Measurements from ENCODE around the gene ECE2. TPM values are rescaled to one million over a fixed set of nuclear protein-coding genes. Genes with fewer than 3 reads are reported as not detected.

Gene ECE2
- total and polyA plus RNA-seq, 2 experiments from 2014 or later, result not detected

DNA sequence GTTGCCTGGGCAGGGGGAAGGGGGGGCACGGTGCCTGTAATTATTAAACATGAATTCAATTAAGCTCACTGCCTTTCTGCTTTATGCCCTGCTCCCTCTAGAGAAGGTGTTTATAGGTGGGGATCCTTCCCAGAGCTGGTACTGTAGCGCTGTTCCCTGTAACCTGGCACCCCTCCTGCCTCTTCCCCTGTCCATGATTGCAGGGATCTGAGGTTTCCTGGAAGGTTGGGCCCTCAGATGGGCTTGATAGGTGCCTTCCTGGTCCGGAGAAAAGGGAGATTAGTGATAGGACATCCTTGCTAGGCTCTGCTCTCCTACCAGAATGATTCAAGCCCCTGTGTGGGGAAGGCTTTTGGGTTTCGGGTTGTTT, 59.5 kb downstream of the ECE2 start:
- peaks cover 37% of the 10 kb centered on the region for H3K36me3 ChIP-seq (ENCODE audit: low read depth)
- in situ Hi-C loops (cut with MboI), result no loop called here
- no peak overlapping the region for H3K4me2 ChIP-seq (ENCODE audit: unreplicated experiment)
- peaks cover 69% of the 10 kb centered on the region for H3K4me1 ChIP-seq (ENCODE audit: insufficient read depth)
- TF ChIP-seq EZH2 (IDR thresholded peaks at IDR 0.05; ENCODE audit: insufficient read depth, poor library complexity, severe bottlenecking) (no peak), EZH2phosphoT487 (IDR thresholded peaks at IDR 0.05; ENCODE audit: insufficient read depth, low read depth) (no peak)
- H3K27ac ChIP-seq, result peak overlapping the region; percentile 94
- H3F3A ChIP-seq (ENCODE audit: insufficient read depth), result peaks cover 65% of the 10 kb centered on the region
- H2AFZ ChIP-seq, result no peak overlapping the region
- no peaks in the 10 kb centered on the region for H3K27me3 ChIP-seq (replicated peaks; ENCODE audit: insufficient read depth)
- no peaks in the 10 kb centered on the region for H3K9me3 ChIP-seq (ENCODE audit: low read depth)
- H3K79me2 ChIP-seq (ENCODE audit: insufficient read depth), result peaks cover 69% of the 10 kb centered on the region
- H3K4me3 ChIP-seq, result peak overlapping the region; percentile 72; the same call in 1 of the 2 replicates
- H4K20me1 ChIP-seq (ENCODE audit: insufficient read depth), result peaks cover 8% of the 10 kb centered on the region; the same call in 1 of the 2 replicates
- no peaks in the 10 kb centered on the region for H3K9me2 ChIP-seq (ENCODE audit: insufficient read depth)
- peak; percentile 42 for DNase-seq
- WGBS, 2 experiments (ENCODE audit: low coverage in 1 of 2, low lambda C conversion rate in 2 of 2, missing lambda C conversion rate in 2 of 2), result 48 to 50% methylated on average over 4 of the region's 4 CpGs
- H3K9ac ChIP-seq, result peak overlapping the region; percentile 88

DNA sequence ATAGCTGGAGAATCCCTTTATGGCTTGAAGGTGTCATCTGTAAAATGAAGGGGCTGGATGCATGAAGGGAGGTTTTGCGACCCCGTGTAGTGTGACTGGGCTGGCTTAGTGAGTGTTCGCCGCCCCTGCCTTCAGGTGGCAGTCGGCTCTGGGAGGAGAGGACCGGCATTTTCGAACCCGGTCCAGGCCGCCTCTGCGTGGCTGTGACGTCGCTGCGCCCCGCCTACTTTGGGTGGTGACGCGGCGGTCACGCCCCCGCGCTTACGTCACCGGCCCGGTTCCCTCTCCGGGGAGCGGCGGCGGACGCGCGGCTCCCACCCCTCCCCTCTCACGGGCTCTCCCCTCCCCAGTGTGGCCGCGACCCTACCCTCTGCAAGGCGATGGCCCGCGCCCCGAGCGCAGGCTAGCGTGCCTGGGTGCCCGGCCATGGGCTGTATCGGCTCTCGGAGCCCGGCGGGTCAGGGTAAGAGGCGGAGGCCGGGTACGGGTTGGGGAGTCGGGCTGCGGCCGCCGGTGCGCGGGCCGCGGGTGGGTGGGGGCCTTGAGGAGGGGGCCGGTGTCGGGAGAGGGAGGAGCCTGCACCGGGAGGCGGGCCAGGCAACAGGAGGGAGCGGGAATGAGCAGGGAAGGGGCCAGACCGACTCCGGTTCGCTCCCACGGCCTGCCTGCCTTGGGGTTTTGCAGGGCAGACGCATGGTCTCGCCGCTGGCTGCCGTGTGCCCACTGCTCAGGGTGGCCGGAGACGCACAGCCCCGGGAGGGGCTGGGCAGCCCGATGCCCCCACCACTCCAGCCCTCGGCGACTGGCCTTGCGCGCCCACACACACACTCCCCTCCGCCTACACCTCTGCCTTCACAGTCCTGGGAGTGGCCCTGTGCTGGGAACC, 60.1 kb downstream of the ECE2 start:
- H4K20me1 ChIP-seq (ENCODE audit: insufficient read depth), result peaks cover 8% of the 10 kb centered on the region; the same call in 1 of the 2 replicates
- H3K4me1 ChIP-seq (ENCODE audit: insufficient read depth), result peaks cover 76% of the 10 kb centered on the region
- H3K27me3 ChIP-seq (replicated peaks; ENCODE audit: insufficient read depth), result no peaks in the 10 kb centered on the region
- peak overlapping the region; percentile 94 for H3K27ac ChIP-seq
- peaks cover 72% of the 10 kb centered on the region for H3K79me2 ChIP-seq (ENCODE audit: insufficient read depth)
- in situ Hi-C loops (cut with MboI), result no loop called here
- 2 to 3% methylated on average over 30 to 51 of the region's 77 CpGs for WGBS, 2 experiments (ENCODE audit: low coverage in 1 of 2, low lambda C conversion rate in 2 of 2, missing lambda C conversion rate in 2 of 2)
- H3K36me3 ChIP-seq (ENCODE audit: low read depth), result peaks cover 33% of the 10 kb centered on the region
- no peak overlapping the region for H2AFZ ChIP-seq
- TF ChIP-seq EZH2phosphoT487 (IDR thresholded peaks at IDR 0.05; ENCODE audit: insufficient read depth, low read depth) (no peak), EZH2 (IDR thresholded peaks at IDR 0.05; ENCODE audit: insufficient read depth, poor library complexity, severe bottlenecking) (no peak)
- DNase-seq, result peak; percentile 89
- H3F3A ChIP-seq (ENCODE audit: insufficient read depth), result peaks cover 67% of the 10 kb centered on the region
- H3K9ac ChIP-seq, result peak overlapping the region; percentile 88
- H3K9me3 ChIP-seq (ENCODE audit: low read depth), result no peaks in the 10 kb centered on the region
- peak overlapping the region; percentile 72 for H3K4me3 ChIP-seq
- peak overlapping the region; percentile 82 for H3K4me2 ChIP-seq (ENCODE audit: unreplicated experiment)
- no peaks in the 10 kb centered on the region for H3K9me2 ChIP-seq (ENCODE audit: insufficient read depth)

DNA sequence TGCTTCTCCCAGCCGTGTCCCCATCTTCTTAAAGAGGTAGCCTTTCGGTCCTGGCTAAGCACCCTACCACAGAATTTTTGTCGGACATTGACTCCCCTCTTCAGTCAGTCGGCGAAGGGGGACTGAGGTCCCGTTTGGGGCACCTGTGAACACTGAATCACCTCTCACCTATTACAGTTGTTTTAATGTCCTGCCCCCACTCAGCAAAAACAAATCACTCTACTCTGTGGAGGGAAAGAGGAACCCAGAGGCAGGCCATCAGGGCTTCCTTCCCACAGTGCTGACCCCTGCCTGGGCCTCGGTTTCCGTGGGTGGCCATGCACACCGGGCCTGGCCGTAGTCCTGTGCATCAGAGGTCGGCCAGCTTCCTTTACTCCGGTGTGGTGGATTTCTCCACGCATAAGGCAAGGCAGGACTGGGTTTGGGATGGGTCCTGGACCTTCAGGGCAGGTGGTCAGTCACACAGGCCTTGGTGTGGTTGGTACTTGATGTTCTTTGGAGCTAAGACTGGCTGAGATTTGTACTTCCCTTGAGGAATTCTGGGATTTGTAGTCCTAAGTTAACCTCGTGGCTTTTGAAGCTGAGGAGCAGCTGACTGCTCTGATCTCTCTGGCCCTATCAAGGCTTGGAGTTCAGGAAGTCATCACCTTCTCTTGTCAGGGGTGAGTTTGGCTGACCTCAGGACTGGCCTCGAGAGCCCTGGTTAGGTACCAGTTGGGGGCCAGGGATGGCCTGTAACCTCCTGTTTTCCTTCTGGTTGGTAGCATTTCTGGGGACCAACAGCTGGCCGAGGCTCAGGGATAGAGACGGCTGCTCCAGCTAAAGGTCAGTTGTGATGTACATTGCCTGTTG, 61.0 kb downstream of the ECE2 start:
- H4K20me1 ChIP-seq (ENCODE audit: insufficient read depth), result peaks cover 5% of the 10 kb centered on the region; the same call in 1 of the 2 replicates
- H3K36me3 ChIP-seq (ENCODE audit: low read depth), result peaks cover 26% of the 10 kb centered on the region
- peak overlapping the region; percentile 72 for H3K4me3 ChIP-seq
- no peaks in the 10 kb centered on the region for H3K9me3 ChIP-seq (ENCODE audit: low read depth)
- H3K79me2 ChIP-seq (ENCODE audit: insufficient read depth), result peaks cover 64% of the 10 kb centered on the region
- H3F3A ChIP-seq (ENCODE audit: insufficient read depth), result peaks cover 59% of the 10 kb centered on the region
- H3K9me2 ChIP-seq (ENCODE audit: insufficient read depth), result no peaks in the 10 kb centered on the region
- peaks cover 73% of the 10 kb centered on the region for H3K4me1 ChIP-seq (ENCODE audit: insufficient read depth)
- H2AFZ ChIP-seq, result peak overlapping the region; percentile 8; the same call in 1 of the 2 replicates
- peak; percentile 78 for DNase-seq
- WGBS, 2 experiments (ENCODE audit: low coverage in 1 of 2, low lambda C conversion rate in 2 of 2, missing lambda C conversion rate in 2 of 2), result 6 to 10% methylated on average over 17 of the region's 17 CpGs
- no peaks in the 10 kb centered on the region for H3K27me3 ChIP-seq (replicated peaks; ENCODE audit: insufficient read depth)
- peak overlapping the region; percentile 94 for H3K27ac ChIP-seq
- in situ Hi-C loops (cut with MboI), result no loop called here
- peak overlapping the region; percentile 88 for H3K9ac ChIP-seq
- H3K4me2 ChIP-seq (ENCODE audit: unreplicated experiment), result peak overlapping the region; percentile 82
- TF ChIP-seq EZH2phosphoT487 (IDR thresholded peaks at IDR 0.05; ENCODE audit: insufficient read depth, low read depth) (no peak), EZH2 (IDR thresholded peaks at IDR 0.05; ENCODE audit: insufficient read depth, poor library complexity, severe bottlenecking) (no peak)

DNA sequence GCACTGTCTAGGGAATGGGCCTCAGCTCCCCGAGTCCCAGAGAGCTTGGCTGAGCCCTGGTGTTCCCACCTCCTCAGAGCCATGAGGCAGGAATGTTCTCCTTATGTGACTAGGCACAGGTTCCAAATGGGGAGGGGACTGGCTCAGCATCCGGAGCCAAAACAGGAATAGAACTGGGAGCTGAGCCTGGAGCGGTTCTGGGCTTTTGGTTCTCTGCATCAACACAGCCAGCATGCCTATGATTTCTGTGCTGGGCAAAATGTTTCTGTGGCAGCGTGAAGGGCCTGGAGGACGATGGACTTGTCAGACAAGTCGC, 61.5 kb downstream of the ECE2 start, which contains the start of gene FAM131A:
Gene FAM131A, plus strand, starts transcription at position 202 of the 316 bp plus-strand sequence. Its CDS starts 31 bp downstream, at position 233.
- H3K4me1 ChIP-seq (ENCODE audit: insufficient read depth), result peaks cover 67% of the 10 kb centered on the region
- H3K27ac ChIP-seq, result peak within 1 kb of the TSS; percentile 94
- peaks cover 20% of the 10 kb centered on the region for H3K36me3 ChIP-seq (ENCODE audit: low read depth)
- H2AFZ ChIP-seq, result peak within 1 kb of the TSS; percentile 8; the same call in 1 of the 2 replicates
- peak within 1 kb of the TSS; percentile 72 for H3K4me3 ChIP-seq
- no peaks in the 10 kb centered on the region for H3K9me3 ChIP-seq (ENCODE audit: low read depth)
- H3K9me2 ChIP-seq (ENCODE audit: insufficient read depth), result no peaks in the 10 kb centered on the region
- 26 to 28% methylated on average over 6 of the region's 6 CpGs for WGBS, 2 experiments (ENCODE audit: low coverage in 1 of 2, low lambda C conversion rate in 2 of 2, missing lambda C conversion rate in 2 of 2)
- H3K9ac ChIP-seq, result peak within 1 kb of the TSS; percentile 88
- TF ChIP-seq EZH2 (IDR thresholded peaks at IDR 0.05; ENCODE audit: insufficient read depth, poor library complexity, severe bottlenecking) (no peak), EZH2phosphoT487 (IDR thresholded peaks at IDR 0.05; ENCODE audit: insufficient read depth, low read depth) (no peak)
- H3K27me3 ChIP-seq (replicated peaks; ENCODE audit: insufficient read depth), result no peaks in the 10 kb centered on the region
- H4K20me1 ChIP-seq (ENCODE audit: insufficient read depth), result no peaks in the 10 kb centered on the region
- peak; percentile 58 for DNase-seq
- H3K4me2 ChIP-seq (ENCODE audit: unreplicated experiment), result peak within 1 kb of the TSS; percentile 82
- peaks cover 58% of the 10 kb centered on the region for H3K79me2 ChIP-seq (ENCODE audit: insufficient read depth)
- in situ Hi-C loops (cut with MboI), result no loop called here
- H3F3A ChIP-seq (ENCODE audit: insufficient read depth), result peaks cover 53% of the 10 kb centered on the region
